GM18508 (cell line): ENCODE data around the gene AQP5.

Source experiments
- ATAC-seq: cut with Tn5 transposase; IDR thresholded peaks from one replicate; pipeline ENCODE4 v1.9.1; 2021; ENCODE audit warnings: moderate number of reproducible peaks; ENCODE audit not compliant: insufficient read depth, unreplicated experiment

AQP5 gene

GRCh38 chr12:49961111-49961922, at the start of gene AQP5:
TSS of gene AQP5 (plus strand) at chr12:49961872. CDS start at chr12:49962018, 146 bp downstream.
- no peak for ATAC-seq

- ATAC-seq: no peak
These were observed 49.1 kb upstream of the AQP5 start for GRCh38 chr12:49912345-49913255.

GRCh38 chr12:49916129-49916919, 45.3 kb upstream of the AQP5 start:
- no peak for ATAC-seq

GRCh38 chr12:49917166-49917787, 44.4 kb upstream of the AQP5 start:
- ATAC-seq: no peak

GRCh38 chr12:49917788-49918173, 43.9 kb upstream of the AQP5 start:
- ATAC-seq: no peak

GRCh38 chr12:49920241-49920914, 41.3 kb upstream of the AQP5 start:
- no peak for ATAC-seq

GRCh38 chr12:49920915-49921286, 40.8 kb upstream of the AQP5 start:
- no peak for ATAC-seq

- ATAC-seq: no peak
These were observed 40.4 kb upstream of the AQP5 start for GRCh38 chr12:49921299-49921698.

GRCh38 chr12:49921936-49922335, 39.7 kb upstream of the AQP5 start:
- ATAC-seq: no peak

- no peak for ATAC-seq
These were observed 39.2 kb upstream of the AQP5 start for GRCh38 chr12:49922349-49923034.

GRCh38 chr12:49923035-49923644, 38.5 kb upstream of the AQP5 start:
- no peak for ATAC-seq

- no peak for ATAC-seq
These were observed 37.7 kb upstream of the AQP5 start for GRCh38 chr12:49923880-49924556.

- ATAC-seq: no peak
These were observed 36.9 kb upstream of the AQP5 start for GRCh38 chr12:49924628-49925246.

- no peak for ATAC-seq
These were observed 36.1 kb upstream of the AQP5 start for GRCh38 chr12:49925433-49926204.

- ATAC-seq: no peak
These were observed 33.2 kb upstream of the AQP5 start for GRCh38 chr12:49928471-49928870.

- ATAC-seq: no peak
These were observed 32.1 kb upstream of the AQP5 start for GRCh38 chr12:49929581-49929980.
